ENCODE data around the gene AOPEP. TPM values are rescaled to one million over a fixed set of nuclear protein-coding genes. Genes with fewer than 3 reads are reported as not detected.
A peak's percentile ranks its signal among the peaks of the same experiment; 100 is the strongest.

Gene AOPEP
- total and polyA plus RNA-seq, 2 donors (not counting 1 experiment from before 2014, with no cell fraction given) = 66.1 to 94.1 TPM

- Histone ChIP-seq H3K9me3 (ENCODE audit: control insufficient read depth, insufficient read depth, low read depth, low read length) (no peaks in the 10 kb centered on the region), H4K20me1 (ENCODE audit: control insufficient read depth, extremely low read depth, insufficient read depth, low read length) (no peaks in the 10 kb centered on the region), H3K4me2 (ENCODE audit: extremely low read depth, insufficient read depth, low read length) (no peak overlapping the region), H3K27me3 (ENCODE audit: control insufficient read depth, insufficient read depth, low read length) (no peaks in the 10 kb centered on the region), H3K36me3 (ENCODE audit: control insufficient read depth, insufficient read depth, low read length) (no peaks in the 10 kb centered on the region), H3K4me1 (ENCODE audit: control insufficient read depth, extremely low read depth, insufficient read depth, low read length) (no peaks in the 10 kb centered on the region), H3K9ac (ENCODE audit: insufficient read depth, low read length) (no peak overlapping the region), H3K4me3 (replicated peaks in 1 of 4; ENCODE audit: control extremely low read depth in 1 of 4, insufficient read depth in 1 of 4, low read depth in 3 of 4, low read length in 4 of 4) (no peak overlapping the region), H3K79me2 (ENCODE audit: control insufficient read depth, insufficient read depth, low read length) (no peaks in the 10 kb centered on the region), H2AFZ (ENCODE audit: low read length) (no peak overlapping the region), H3K27ac (ENCODE audit: insufficient read depth, low read length) (no peak overlapping the region)
- TF ChIP-seq, protein P1, sequence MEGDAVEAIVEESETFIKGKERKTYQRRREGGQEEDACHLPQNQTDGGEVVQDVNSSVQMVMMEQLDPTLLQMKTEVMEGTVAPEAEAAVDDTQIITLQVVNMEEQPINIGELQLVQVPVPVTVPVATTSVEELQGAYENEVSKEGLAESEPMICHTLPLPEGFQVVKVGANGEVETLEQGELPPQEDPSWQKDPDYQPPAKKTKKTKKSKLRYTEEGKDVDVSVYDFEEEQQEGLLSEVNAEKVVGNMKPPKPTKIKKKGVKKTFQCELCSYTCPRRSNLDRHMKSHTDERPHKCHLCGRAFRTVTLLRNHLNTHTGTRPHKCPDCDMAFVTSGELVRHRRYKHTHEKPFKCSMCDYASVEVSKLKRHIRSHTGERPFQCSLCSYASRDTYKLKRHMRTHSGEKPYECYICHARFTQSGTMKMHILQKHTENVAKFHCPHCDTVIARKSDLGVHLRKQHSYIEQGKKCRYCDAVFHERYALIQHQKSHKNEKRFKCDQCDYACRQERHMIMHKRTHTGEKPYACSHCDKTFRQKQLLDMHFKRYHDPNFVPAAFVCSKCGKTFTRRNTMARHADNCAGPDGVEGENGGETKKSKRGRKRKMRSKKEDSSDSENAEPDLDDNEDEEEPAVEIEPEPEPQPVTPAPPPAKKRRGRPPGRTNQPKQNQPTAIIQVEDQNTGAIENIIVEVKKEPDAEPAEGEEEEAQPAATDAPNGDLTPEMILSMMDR (conservative IDR thresholded peaks at IDR 0.05 in 1 of 2, IDR thresholded peaks at IDR 0.05 in 1 of 2; ENCODE audit: low read depth in 1 of 2, low read length in 2 of 2) = peak; percentile 14 to 19
- no peak for TF ChIP-seq EZH2 (IDR thresholded peaks at IDR 0.05; ENCODE audit: low read length, missing control alignments)
- DNase-seq (ENCODE audit: low read depth in 2 of 2) = no peak
These were observed 398.3 kb downstream of the AOPEP start for GRCh38 chr9:95124582-95125367.

DNA sequence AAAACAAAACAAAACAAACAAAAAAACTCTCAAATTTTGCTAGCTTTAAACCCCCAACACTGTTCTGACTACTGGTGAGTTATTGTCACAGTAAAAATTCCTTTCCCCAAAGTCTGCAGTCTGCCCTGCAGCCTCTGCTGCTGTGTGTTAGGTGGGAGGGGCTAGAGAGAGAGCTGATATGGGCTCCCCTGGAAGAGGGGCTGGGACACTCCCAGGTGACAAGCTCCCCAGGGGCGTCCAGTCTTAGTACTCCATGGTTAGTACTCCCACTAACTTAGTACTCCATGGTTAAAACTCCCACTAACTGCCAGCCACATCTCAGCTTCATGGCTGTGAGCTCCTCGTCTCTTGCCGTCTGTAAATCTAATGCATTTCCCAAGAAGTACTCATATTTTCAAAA is 399.2 kb downstream of the AOPEP start:
- Histone ChIP-seq H3K27ac (ENCODE audit: insufficient read depth, low read length) (no peak overlapping the region), H2AFZ (ENCODE audit: low read length) (no peak overlapping the region), H3K36me3 (ENCODE audit: control insufficient read depth, insufficient read depth, low read length) (no peaks in the 10 kb centered on the region), H3K79me2 (ENCODE audit: control insufficient read depth, insufficient read depth, low read length) (no peaks in the 10 kb centered on the region), H3K4me2 (ENCODE audit: extremely low read depth, insufficient read depth, low read length) (no peak overlapping the region), H4K20me1 (ENCODE audit: control insufficient read depth, extremely low read depth, insufficient read depth, low read length) (no peaks in the 10 kb centered on the region), H3K4me3 (replicated peaks in 1 of 4; ENCODE audit: control extremely low read depth in 1 of 4, insufficient read depth in 1 of 4, low read depth in 3 of 4, low read length in 4 of 4) (no peak overlapping the region), H3K9me3 (ENCODE audit: control insufficient read depth, insufficient read depth, low read depth, low read length) (no peaks in the 10 kb centered on the region), H3K27me3 (ENCODE audit: control insufficient read depth, insufficient read depth, low read length) (no peaks in the 10 kb centered on the region), H3K4me1 (ENCODE audit: control insufficient read depth, extremely low read depth, insufficient read depth, low read length) (no peaks in the 10 kb centered on the region), H3K9ac (ENCODE audit: insufficient read depth, low read length) (no peak overlapping the region)
- TF ChIP-seq EZH2 (IDR thresholded peaks at IDR 0.05; ENCODE audit: low read length, missing control alignments) = no peak
- TF ChIP-seq, protein P1 (conservative IDR thresholded peaks at IDR 0.05 in 1 of 2, IDR thresholded peaks at IDR 0.05 in 1 of 2; ENCODE audit: low read depth in 1 of 2, low read length in 2 of 2) = no peak
- DNase-seq (ENCODE audit: low read depth in 2 of 2) = no peak

- H3K9me3 ChIP-seq (ENCODE audit: control insufficient read depth, insufficient read depth, low read depth, low read length) = no peaks in the 10 kb centered on the region
- H3K4me1 ChIP-seq (ENCODE audit: control insufficient read depth, extremely low read depth, insufficient read depth, low read length) = no peaks in the 10 kb centered on the region
- H4K20me1 ChIP-seq (ENCODE audit: control insufficient read depth, extremely low read depth, insufficient read depth, low read length) = no peaks in the 10 kb centered on the region
- H3K79me2 ChIP-seq (ENCODE audit: control insufficient read depth, insufficient read depth, low read length) = no peaks in the 10 kb centered on the region
- no peak overlapping the region for H2AFZ ChIP-seq (ENCODE audit: low read length)
- H3K36me3 ChIP-seq (ENCODE audit: control insufficient read depth, insufficient read depth, low read length) = no peaks in the 10 kb centered on the region
- H3K4me3 ChIP-seq (replicated peaks in 1 of 4; ENCODE audit: control extremely low read depth in 1 of 4, insufficient read depth in 1 of 4, low read depth in 3 of 4, low read length in 4 of 4) = no peak overlapping the region
- H3K27ac ChIP-seq (ENCODE audit: insufficient read depth, low read length) = no peak overlapping the region
- H3K9ac ChIP-seq (ENCODE audit: insufficient read depth, low read length) = no peak overlapping the region
- no peaks in the 10 kb centered on the region for H3K27me3 ChIP-seq (ENCODE audit: control insufficient read depth, insufficient read depth, low read length)
- no peak for TF ChIP-seq EZH2 (IDR thresholded peaks at IDR 0.05; ENCODE audit: low read length, missing control alignments)
- TF ChIP-seq, protein P1 (conservative IDR thresholded peaks at IDR 0.05 in 1 of 2, IDR thresholded peaks at IDR 0.05 in 1 of 2; ENCODE audit: low read depth in 1 of 2, low read length in 2 of 2) = no peak
- no peak overlapping the region for H3K4me2 ChIP-seq (ENCODE audit: extremely low read depth, insufficient read depth, low read length)
- DNase-seq (ENCODE audit: low read depth in 2 of 2) = no peak
These were observed 400.2 kb downstream of the AOPEP start for GRCh38 chr9:95126739-95127138.
